SK-N-SH (cell line): ENCODE measurements around the gene PFN2. TPM values are rescaled to one million over a fixed set of nuclear protein-coding genes. Genes with fewer than 3 reads are reported as not detected.
"Not testable (repeated sequence)": the region's sequence is repeated elsewhere in the genome, so short reads cannot be mapped to it uniquely, and the experiment has no call there.

Experiments
- CTCF ChIA-PET: fragments of 300-600, 350-600 bp; formaldehyde crosslinking; extraction: SDS; loops from one replicate; lab custom pipeline; 2021; lab: Yijun Ruan, JAX
- POLR2A ChIA-PET: fragments of 350-600 bp; sonication (Branson Sonifier 250); formaldehyde crosslinking; extraction: SDS; loops from one replicate; lab custom pipeline; 2020; ENCODE audit warnings: antibody characterized with exemption, inconsistent platforms; lab: Yijun Ruan, JAX
- DNase-seq: peaks from one replicate; pipeline ENCODE4 v3.0.0; 2012
- H2AFZ ChIP-seq: fragments of 200-600 bp; sonication (generic); 2 replicates; pipeline ENCODE4 v1.8.1; 2016; ENCODE audit warnings: antibody characterized with exemption, mild to moderate bottlenecking, low read depth
- H3F3A ChIP-seq: fragments of 200-600 bp; sonication (generic); replicated peaks from 2 replicates; pipeline ENCODE3; 2016; ENCODE audit warnings: antibody characterized with exemption, mild to moderate bottlenecking; ENCODE audit not compliant: insufficient read depth
- H3K27ac ChIP-seq, 2 experiments: fragments of 200-500 bp in 1 of 2; fragments of 200-600 bp in 1 of 2; sonication (Bioruptor generic) in 1 of 2; sonication (generic), shearing (Covaris generic) in 1 of 2; 2 replicates each; pipeline versions ENCODE4 v1.5.1 to v1.6.1; 2014 to 2016; ENCODE audit warnings: low read depth in 2 of 2, inconsistent platforms in 1 of 2, low read length in 1 of 2, mild to moderate bottlenecking in 1 of 2, mixed read lengths in 1 of 2
- H3K27me3 ChIP-seq: fragments of 200-600 bp; sonication (generic), shearing (Covaris generic); 2 replicates; pipeline ENCODE4 v1.6.1; 2016; ENCODE audit warnings: mixed run types; ENCODE audit not compliant: insufficient read depth
- H3K36me3 ChIP-seq, 2 experiments: fragments of 200-500 bp in 1 of 2; fragments of 200-600 bp in 1 of 2; sonication (Bioruptor generic) in 1 of 2; sonication (generic) in 1 of 2; replicated peaks in 1 of 2; 2 replicates each; pipeline versions ENCODE3 to v1.5.1; 2014 to 2016; ENCODE audit warnings: low read length in 1 of 2, mild to moderate bottlenecking in 1 of 2; ENCODE audit not compliant: insufficient read depth in 2 of 2, control insufficient read depth in 1 of 2
- H3K4me1 ChIP-seq, 2 experiments: fragments of 200-500 bp in 1 of 2; fragments of 200-600 bp in 1 of 2; sonication (Bioruptor generic) in 1 of 2; sonication (generic), shearing (Covaris generic) in 1 of 2; 2 replicates each; pipeline versions ENCODE4 v1.5.1 to v1.6.1; 2014 to 2016; ENCODE audit warnings: low read depth in 1 of 2, low read length in 1 of 2, mixed run types in 1 of 2; ENCODE audit not compliant: insufficient read depth in 2 of 2, control insufficient read depth in 1 of 2
- H3K4me2 ChIP-seq: fragments of 200-600 bp; sonication (generic), shearing (Covaris generic); 2 replicates; pipeline ENCODE4 v1.6.1; 2017; ENCODE audit warnings: mixed run types
- H3K4me3 ChIP-seq, 2 experiments: fragments of 200-500 bp in 1 of 2; fragments of 200-600 bp in 1 of 2; sonication (Bioruptor generic) in 1 of 2; sonication (generic), shearing (Covaris generic) in 1 of 2; 2 replicates each; pipeline versions ENCODE4 v1.5.1 to v1.8.1; 2014 to 2016; ENCODE audit warnings: low read depth in 2 of 2, inconsistent platforms in 1 of 2, low read length in 1 of 2, mild to moderate bottlenecking in 1 of 2, mixed read lengths in 1 of 2, moderate library complexity in 1 of 2
- H3K79me2 ChIP-seq: fragments of 200-600 bp; sonication (generic); 2 replicates; pipeline ENCODE4 v1.8.1; 2017; ENCODE audit warnings: mild to moderate bottlenecking; ENCODE audit not compliant: insufficient read depth
- H3K9ac ChIP-seq: fragments of 200-600 bp; sonication (generic); 2 replicates; pipeline ENCODE4 v1.6.1; 2017; ENCODE audit warnings: mixed run types
- H3K9me2 ChIP-seq: fragments of 200-600 bp; sonication (generic); 2 replicates; pipeline ENCODE4 v1.6.1; 2017; ENCODE audit warnings: mixed run types
- H3K9me3 ChIP-seq: fragments of 200-600 bp; sonication (generic); 2 replicates; pipeline ENCODE4 v1.6.1; 2017; ENCODE audit warnings: mixed run types, mild to moderate bottlenecking, moderate library complexity
- H4K20me1 ChIP-seq: fragments of 200-600 bp; sonication (generic); 2 replicates; pipeline ENCODE4 v1.6.1; 2017; ENCODE audit warnings: mild to moderate bottlenecking, mixed run types; ENCODE audit not compliant: insufficient read depth
- EZH2phosphoT487 ChIP-seq: fragments of 200-600 bp; sonication (generic); IDR thresholded peaks from 2 replicates; pipeline ENCODE4 v1.6.1; 2017; ENCODE audit warnings: low read depth, mixed run types, mild to moderate bottlenecking, antibody characterized with exemption, moderate library complexity, borderline replicate concordance
- FOSL2 ChIP-seq: IDR thresholded peaks from 2 replicates; pipeline ENCODE4 v1.4.0; 2012; ENCODE audit warnings: low read depth, mild to moderate bottlenecking, moderate library complexity, borderline replicate concordance
- FOXJ3 ChIP-seq: sonication (generic); formaldehyde crosslinking; IDR thresholded peaks from 2 replicates; pipeline ENCODE4 v1.5.1; 2020; ENCODE audit warnings: mild to moderate bottlenecking, missing genetic modification reagents
- FOXM1 ChIP-seq: IDR thresholded peaks from 2 replicates; pipeline ENCODE4 v1.4.0; 2012; ENCODE audit warnings: low read depth, mild to moderate bottlenecking
- IRF3 ChIP-seq: fragments of 150-350 bp; IDR thresholded peaks from 2 replicates; pipeline ENCODE4 v1.6.1; 2016; ENCODE audit warnings: mild to moderate bottlenecking, low read depth, low read length
- NFIC ChIP-seq: IDR thresholded peaks from 2 replicates; pipeline ENCODE4 v1.4.0; 2012; ENCODE audit warnings: borderline replicate concordance
- RCOR1 ChIP-seq: fragments of 150-350 bp; IDR thresholded peaks from 2 replicates; pipeline ENCODE4 v1.6.1; 2017; ENCODE audit warnings: antibody characterized with exemption, low read length
- RFX5 ChIP-seq: IDR thresholded peaks from 2 replicates; pipeline ENCODE4 v1.6.1; 2012; ENCODE audit warnings: mild to moderate bottlenecking, improper control_type of control experiment, low read length
- SIN3A ChIP-seq: IDR thresholded peaks from 2 replicates; pipeline ENCODE4 v1.6.1; 2012; ENCODE audit warnings: low read depth, mild to moderate bottlenecking, low read length, moderate library complexity, borderline replicate concordance
- TEAD4 ChIP-seq: IDR thresholded peaks from 2 replicates; pipeline ENCODE4 v1.4.0; 2012; ENCODE audit warnings: mild to moderate bottlenecking, borderline replicate concordance; ENCODE audit not compliant: insufficient read depth
- USF2 ChIP-seq: fragments of 150-350 bp; IDR thresholded peaks from 2 replicates; pipeline ENCODE4 v1.6.1; 2017; ENCODE audit warnings: antibody characterized with exemption, low read length, low read depth, borderline replicate concordance
- WGBS: methylation state at CpG from one replicate; pipeline ENCODE4 v1.1.6; 2017; ENCODE audit warnings: low lambda C conversion rate; 5-methylcytosine and 5-hydroxymethylcytosine counted together
- polyA plus RNA-seq, 3 experiments: library from polyadenylated mRNA; depleted of rRNA; stranded (reverse); fragments of >200 nt; gene quantifications; 2 replicates each; pipeline ENCODE4 v1.2.3, GENCODE V29; 2012

PFN2 gene
- polyA plus RNA-seq, 1 of the 3 experiments (the other 2 are of a cell fraction), result 594 TPM

GRCh38 chr3:149989307-149989706 is 18.6 kb upstream of the PFN2 start:
- DNase-seq, result no peak
- no peaks in the 10 kb centered on the region for H3K27me3 ChIP-seq
- no peaks in the 10 kb centered on the region for H4K20me1 ChIP-seq
- no peaks in the 10 kb centered on the region for H3K79me2 ChIP-seq
- no peak overlapping the region for H3K4me3 ChIP-seq
- H2AFZ ChIP-seq, result no peak overlapping the region
- TF ChIP-seq EZH2phosphoT487 (no peak), FOSL2 (no peak), TEAD4 (no peak), FOXJ3 (CRISPR knock-in tag) (no peak), RFX5 (no peak), IRF3 (no peak), NFIC (no peak), SIN3A (no peak)
- no peaks in the 10 kb centered on the region for H3K36me3 ChIP-seq
- ChIA-PET POLR2A (no interaction called here), CTCF (interaction anchor here (0.6 to 1.2 kb wide), 3 partner anchors 27 to 195 kb away, joined by 3 read pairs; no protein-coding TSS in a partner anchor)
- no peak overlapping the region for H3K9ac ChIP-seq
- H3F3A ChIP-seq, result peaks cover 5% of the 10 kb centered on the region
- no peaks in the 10 kb centered on the region for H3K4me1 ChIP-seq
- H3K4me2 ChIP-seq, result no peak overlapping the region
- no peak overlapping the region for H3K27ac ChIP-seq
- 86% methylated on average over 2 of the region's 2 CpGs for WGBS
- no peaks in the 10 kb centered on the region for H3K9me2 ChIP-seq
- peaks cover 5% of the 10 kb centered on the region for H3K9me3 ChIP-seq

- no peak overlapping the region for H3K9ac ChIP-seq
- H3K4me2 ChIP-seq, result no peak overlapping the region
- WGBS, result 76% methylated on average over 4 of the region's 4 CpGs
- no peaks in the 10 kb centered on the region for H4K20me1 ChIP-seq
- H3K27ac ChIP-seq, result no peak overlapping the region
- no peaks in the 10 kb centered on the region for H3K27me3 ChIP-seq
- H3K9me2 ChIP-seq, result no peaks in the 10 kb centered on the region
- TF ChIP-seq RCOR1 (no peak), FOXM1 (no peak), USF2 (no peak)
- TF ChIP-seq, all 33 proteins: peak for 0
- Histone ChIP-seq H3K36me3 (no peaks in the 10 kb centered on the region), H3K4me1 (no peaks in the 10 kb centered on the region), H2AFZ (no peak overlapping the region), H3K9me3 (no peaks in the 10 kb centered on the region), H3F3A (no peaks in the 10 kb centered on the region), H3K4me3 (no peak overlapping the region), H3K79me2 (no peaks in the 10 kb centered on the region)
- ChIA-PET POLR2A (no interaction called here), CTCF (interaction anchor here (1.6 kb wide), 1 partner anchor 200 kb away, joined by 7 read pairs; no protein-coding TSS in a partner anchor)
- no peak for DNase-seq
Measured at GRCh38 chr3:149983628-149984027, 12.9 kb upstream of the PFN2 start.

- H3K9me2 ChIP-seq, H2AFZ ChIP-seq, H3K4me3 ChIP-seq, H3K4me2 ChIP-seq, H3K36me3 ChIP-seq, H3K27ac ChIP-seq, H3K27me3 ChIP-seq, POLR2A ChIA-PET, H3K9me3 ChIP-seq, H3K4me1 ChIP-seq, H3K79me2 ChIP-seq, DNase-seq, H3K9ac ChIP-seq, H4K20me1 ChIP-seq, H3F3A ChIP-seq: not testable (repeated sequence)
- CTCF ChIA-PET, result interaction anchor here (1.6 kb wide), 1 partner anchor 201 kb away, joined by 7 read pairs; no protein-coding TSS in a partner anchor
- WGBS, result 94% methylated on average over 32 of the region's 32 CpGs
Measured at GRCh38 chr3:149983053-149983452, 12.4 kb upstream of the PFN2 start.

- H3K9me2 ChIP-seq, H3K27me3 ChIP-seq, H3K36me3 ChIP-seq, H4K20me1 ChIP-seq, H3K9me3 ChIP-seq, H3F3A ChIP-seq, H3K4me3 ChIP-seq, H3K4me2 ChIP-seq, H2AFZ ChIP-seq, H3K9ac ChIP-seq, DNase-seq, H3K79me2 ChIP-seq, H3K4me1 ChIP-seq, POLR2A ChIA-PET, H3K27ac ChIP-seq: not testable (repeated sequence)
- WGBS, result 88% methylated on average over 3 of the region's 10 CpGs
- CTCF ChIA-PET, result interaction anchor here (1.2 kb wide), 1 partner anchor 90 kb away, joined by 3 read pairs; no protein-coding TSS in a partner anchor
Measured at GRCh38 chr3:149981979-149982378, 11.3 kb upstream of the PFN2 start.
